RCC 7860 (cell line): ENCODE results near the gene PIM1.
"Not testable (repeated sequence)": the region's sequence is repeated elsewhere in the genome, so short reads cannot be mapped to it uniquely, and the experiment has no call there.

ENCODE experiments used
- DNase-seq: peaks from one replicate; pipeline ENCODE4 v3.0.0-alpha.2; 2015; ENCODE audit warnings: low spot score
- FAIRE-seq: peaks from 2 replicates; lab custom pipeline; 2012; peaks lifted over from hg19 to GRCh38; lab: Jason Lieb, UNC

The PIM1 gene

DNA sequence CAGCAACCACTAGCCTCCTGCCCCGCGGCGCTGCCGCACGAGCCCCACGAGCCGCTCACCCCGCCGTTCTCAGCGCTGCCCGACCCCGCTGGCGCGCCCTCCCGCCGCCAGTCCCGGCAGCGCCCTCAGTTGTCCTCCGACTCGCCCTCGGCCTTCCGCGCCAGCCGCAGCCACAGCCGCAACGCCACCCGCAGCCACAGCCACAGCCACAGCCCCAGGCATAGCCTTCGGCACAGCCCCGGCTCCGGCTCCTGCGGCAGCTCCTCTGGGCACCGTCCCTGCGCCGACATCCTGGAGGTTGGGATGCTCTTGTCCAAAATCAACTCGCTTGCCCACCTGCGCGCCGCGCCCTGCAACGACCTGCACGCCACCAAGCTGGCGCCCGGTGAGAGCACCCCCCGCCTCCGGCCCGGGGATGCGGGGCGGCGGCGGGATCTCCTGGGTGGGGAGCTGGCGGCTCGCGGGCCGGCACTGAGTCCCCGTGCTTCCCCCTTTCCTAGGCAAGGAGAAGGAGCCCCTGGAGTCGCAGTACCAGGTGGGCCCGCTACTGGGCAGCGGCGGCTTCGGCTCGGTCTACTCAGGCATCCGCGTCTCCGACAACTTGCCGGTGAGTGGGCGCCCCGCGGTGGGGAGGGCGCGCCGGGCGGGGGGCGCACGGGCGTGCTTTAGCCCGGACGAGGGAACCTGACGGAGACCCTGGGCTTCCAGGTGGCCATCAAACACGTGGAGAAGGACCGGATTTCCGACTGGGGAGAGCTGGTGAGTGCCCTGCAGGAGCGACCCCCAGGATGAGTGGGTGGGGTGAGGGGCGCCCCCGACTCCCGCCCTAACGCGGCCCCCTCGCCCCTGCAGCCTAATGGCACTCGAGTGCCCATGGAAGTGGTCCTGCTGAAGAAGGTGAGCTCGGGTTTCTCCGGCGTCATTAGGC, 585 bp downstream of the PIM1 start:
- FAIRE-seq, result no peak
- DNase-seq, result peak; percentile 13

DNA sequence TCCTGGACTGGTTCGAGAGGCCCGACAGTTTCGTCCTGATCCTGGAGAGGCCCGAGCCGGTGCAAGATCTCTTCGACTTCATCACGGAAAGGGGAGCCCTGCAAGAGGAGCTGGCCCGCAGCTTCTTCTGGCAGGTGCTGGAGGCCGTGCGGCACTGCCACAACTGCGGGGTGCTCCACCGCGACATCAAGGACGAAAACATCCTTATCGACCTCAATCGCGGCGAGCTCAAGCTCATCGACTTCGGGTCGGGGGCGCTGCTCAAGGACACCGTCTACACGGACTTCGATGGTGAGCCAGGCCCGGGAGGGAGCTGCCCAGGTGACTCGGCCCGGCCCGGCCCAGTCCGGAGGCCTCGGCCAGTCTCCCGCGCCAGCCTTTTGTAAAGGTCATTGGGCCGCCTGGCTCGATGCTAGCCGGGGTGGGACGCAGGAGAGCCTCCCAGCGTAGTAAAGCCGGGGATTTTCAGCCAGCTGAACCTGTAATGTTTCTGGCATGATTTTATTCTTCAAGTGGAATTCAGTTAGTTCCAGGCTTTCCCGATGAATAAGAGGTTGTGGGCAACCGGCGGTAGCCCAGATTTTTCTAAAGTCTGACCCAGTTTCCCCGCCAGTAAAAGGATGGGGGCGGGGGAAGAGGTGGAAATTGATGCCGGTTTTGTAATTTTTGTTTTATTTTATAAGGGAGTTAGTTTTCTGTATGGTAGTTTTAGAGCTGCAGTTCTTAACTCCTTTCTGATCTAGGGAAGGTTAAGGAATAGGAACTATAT, 1.4 kb downstream of the PIM1 start:
- FAIRE-seq (no peak), DNase-seq (peak; percentile 41)

DNA sequence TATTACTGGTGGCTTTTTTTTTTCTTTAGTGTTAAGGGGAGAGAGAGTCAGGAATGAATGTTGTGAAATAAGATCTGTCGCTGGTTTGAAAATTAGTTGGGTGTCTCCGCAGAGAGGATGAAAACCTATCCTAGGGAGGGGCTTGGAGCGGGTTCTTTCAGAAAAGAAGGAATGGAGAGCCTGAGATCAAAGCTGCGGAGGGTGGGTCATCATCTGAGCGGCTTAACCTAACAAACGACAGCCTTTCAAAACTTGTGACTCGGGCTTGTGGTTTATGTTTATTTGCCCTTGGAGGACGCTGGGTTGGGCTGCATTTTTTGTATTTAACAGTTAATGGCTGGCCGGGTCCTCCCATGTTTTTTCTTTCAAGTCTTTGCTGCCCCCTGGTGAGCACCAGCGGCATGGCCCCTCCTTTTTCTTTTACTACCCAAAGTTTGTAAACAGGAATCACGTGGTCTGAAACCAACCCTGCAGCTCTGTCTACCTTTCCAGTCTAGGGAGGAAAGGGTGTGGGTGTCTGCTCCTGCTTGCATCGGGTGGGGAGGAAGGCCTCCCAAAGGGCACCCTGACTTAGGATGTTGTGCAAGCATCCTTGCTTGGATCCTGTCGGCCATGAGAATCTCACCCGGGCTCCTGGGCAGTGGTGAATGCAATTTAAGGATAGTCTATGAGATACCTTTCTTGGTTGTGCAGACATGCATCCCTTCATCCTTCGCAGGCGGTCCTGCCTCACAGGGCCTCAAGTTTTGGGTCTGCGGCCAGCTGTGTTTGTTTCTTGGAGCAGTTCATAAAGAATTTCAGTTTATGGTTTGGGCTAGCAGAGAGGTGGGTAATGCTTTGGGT, 2.2 kb downstream of the PIM1 start:
- peak; percentile 70 for FAIRE-seq

DNA sequence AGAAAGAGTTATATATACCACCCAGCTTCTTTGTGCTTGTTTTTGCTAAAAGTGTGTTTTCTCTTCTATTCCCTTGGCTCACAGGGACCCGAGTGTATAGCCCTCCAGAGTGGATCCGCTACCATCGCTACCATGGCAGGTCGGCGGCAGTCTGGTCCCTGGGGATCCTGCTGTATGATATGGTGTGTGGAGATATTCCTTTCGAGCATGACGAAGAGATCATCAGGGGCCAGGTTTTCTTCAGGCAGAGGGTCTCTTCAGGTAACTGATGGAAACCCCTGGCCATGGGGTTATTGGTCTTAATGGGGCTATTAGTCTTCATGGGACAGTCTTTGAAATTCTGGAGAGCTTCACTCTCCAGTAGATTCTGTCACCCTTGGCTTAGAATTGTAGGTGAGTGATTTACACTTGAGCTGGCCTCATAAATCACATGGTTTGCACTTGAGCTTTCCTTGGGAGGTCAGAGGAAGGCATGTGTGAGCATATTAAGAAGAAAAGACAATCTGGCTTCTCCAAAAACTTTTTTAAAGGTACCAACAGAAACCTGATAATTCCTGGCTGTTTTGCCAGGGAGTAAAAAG, 3.0 kb downstream of the PIM1 start:
- FAIRE-seq, result no peak
- no peak for DNase-seq

More for the DNA sequence above, 2.2 kb downstream of the PIM1 start:
- DNase-seq, result peak; percentile 78

DNA sequence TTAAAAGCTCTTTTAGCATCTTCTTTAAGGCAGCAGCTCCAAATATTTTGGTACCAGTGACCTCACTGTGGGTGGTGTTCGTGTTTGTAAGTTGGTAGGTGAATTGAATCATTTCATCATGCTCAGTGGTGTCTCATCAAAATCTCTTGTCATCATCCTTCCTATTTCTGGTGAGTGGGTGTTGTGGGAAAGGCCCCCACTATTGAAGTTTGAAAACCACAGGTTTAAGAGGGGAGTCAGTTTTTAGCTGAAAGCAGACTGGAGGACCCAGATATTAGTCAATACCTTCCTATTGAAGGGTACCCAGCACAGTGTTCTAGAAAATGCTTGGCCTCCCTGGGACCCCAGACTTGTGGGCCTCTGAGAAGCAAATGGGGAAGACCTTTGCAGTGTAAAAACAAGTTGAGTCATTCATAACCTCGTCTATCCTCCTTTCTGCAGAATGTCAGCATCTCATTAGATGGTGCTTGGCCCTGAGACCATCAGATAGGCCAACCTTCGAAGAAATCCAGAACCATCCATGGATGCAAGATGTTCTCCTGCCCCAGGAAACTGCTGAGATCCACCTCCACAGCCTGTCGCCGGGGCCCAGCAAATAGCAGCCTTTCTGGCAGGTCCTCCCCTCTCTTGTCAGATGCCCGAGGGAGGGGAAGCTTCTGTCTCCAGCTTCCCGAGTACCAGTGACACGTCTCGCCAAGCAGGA, 3.7 kb downstream of the PIM1 start:
- FAIRE-seq, result no peak
- DNase-seq, result no peak

DNA sequence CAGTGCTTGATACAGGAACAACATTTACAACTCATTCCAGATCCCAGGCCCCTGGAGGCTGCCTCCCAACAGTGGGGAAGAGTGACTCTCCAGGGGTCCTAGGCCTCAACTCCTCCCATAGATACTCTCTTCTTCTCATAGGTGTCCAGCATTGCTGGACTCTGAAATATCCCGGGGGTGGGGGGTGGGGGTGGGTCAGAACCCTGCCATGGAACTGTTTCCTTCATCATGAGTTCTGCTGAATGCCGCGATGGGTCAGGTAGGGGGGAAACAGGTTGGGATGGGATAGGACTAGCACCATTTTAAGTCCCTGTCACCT, 4.2 kb downstream of the PIM1 start:
- FAIRE-seq (no peak), DNase-seq (no peak)

DNA sequence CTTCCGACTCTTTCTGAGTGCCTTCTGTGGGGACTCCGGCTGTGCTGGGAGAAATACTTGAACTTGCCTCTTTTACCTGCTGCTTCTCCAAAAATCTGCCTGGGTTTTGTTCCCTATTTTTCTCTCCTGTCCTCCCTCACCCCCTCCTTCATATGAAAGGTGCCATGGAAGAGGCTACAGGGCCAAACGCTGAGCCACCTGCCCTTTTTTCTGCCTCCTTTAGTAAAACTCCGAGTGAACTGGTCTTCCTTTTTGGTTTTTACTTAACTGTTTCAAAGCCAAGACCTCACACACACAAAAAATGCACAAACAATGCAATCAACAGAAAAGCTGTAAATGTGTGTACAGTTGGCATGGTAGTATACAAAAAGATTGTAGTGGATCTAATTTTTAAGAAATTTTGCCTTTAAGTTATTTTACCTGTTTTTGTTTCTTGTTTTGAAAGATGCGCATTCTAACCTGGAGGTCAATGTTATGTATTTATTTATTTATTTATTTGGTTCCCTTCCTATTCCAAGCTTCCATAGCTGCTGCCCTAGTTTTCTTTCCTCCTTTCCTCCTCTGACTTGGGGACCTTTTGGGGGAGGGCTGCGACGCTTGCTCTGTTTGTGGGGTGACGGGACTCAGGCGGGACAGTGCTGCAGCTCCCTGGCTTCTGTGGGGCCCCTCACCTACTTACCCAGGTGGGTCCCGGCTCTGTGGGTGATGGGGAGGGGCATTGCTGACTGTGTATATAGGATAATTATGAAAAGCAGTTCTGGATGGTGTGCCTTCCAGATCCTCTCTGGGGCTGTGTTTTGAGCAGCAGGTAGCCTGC, 4.8 kb downstream of the PIM1 start:
- no peak for FAIRE-seq
- no peak for DNase-seq

DNA sequence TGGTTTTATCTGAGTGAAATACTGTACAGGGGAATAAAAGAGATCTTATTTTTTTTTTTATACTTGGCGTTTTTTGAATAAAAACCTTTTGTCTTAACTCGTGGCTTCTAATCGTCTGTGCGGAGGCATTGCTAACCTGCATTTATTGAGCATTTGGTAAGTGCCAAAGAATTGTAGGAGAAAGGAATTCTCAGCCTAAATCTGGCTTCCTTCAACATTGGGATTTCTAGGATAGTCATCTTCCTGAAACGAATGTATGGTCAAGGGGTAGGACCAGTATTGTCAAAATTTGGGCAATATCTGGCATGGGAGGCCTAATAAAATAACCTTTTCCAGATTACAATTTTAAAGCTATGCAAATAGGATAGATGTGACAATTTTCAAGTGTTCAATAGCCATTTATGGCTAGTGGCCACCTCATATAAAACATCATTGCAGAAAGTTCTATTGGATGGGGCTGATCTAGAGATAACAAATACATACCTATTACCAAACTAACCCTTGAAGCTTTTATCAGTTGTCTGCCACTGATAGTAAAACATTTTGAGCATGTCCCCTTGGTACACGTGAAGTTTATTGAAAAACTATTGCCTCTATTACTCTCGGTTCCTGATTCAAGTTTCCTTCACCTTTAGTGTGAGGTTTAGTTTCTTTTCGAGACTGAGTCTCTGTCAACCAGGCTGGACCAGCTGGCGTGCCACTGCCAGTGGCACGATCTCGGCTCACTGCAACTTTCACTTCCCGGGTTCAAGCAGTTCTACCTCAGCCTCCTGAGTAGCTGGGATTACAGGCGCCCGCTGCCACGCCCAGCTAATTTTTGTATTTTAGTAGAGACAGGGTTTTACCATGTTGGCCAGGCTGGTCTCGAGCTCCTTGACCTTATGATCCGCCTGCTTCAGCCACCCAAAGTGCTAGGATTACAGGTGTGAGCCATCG, 5.6 kb downstream of the PIM1 start:
- FAIRE-seq (no peak), DNase-seq (no peak)

DNA sequence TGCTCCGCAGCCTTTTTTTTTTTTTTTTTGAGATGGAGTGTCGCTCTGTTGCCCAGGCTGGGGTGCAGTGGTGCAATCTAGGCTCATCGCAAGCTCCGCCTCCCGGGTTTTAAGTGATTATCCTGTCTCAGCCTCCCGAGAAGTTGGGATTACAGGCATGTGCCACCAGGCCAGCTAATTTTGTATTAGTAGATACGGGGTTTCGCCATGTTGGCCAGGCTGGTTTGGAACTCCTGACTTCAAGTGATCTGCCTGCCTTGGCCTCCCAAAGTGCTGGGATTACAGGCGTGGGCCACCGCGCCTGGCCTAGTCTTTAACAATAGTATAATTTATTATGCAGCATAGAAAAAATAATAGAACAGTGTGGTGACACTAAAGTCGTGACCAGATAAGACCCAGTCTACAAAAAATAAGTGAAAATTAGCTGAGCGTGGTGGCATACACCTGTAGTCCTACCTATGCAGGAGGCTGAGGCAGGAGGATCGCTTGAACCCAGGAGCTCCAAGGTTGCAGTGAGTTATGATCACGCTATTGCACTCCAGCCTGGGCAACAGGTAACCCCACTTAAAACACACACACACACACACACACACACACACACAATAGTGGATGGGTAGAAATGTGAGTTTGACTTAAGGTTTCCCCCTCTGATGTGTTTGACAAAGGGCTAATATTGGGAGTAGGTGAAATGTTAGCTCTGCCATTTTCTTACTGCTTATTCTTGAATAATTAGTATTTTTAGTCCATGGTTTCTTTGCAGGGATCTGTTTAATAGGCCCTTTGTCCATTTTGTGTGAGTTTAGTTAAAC, 6.5 kb downstream of the PIM1 start:
- FAIRE-seq (no peak), DNase-seq (no peak)

DNA sequence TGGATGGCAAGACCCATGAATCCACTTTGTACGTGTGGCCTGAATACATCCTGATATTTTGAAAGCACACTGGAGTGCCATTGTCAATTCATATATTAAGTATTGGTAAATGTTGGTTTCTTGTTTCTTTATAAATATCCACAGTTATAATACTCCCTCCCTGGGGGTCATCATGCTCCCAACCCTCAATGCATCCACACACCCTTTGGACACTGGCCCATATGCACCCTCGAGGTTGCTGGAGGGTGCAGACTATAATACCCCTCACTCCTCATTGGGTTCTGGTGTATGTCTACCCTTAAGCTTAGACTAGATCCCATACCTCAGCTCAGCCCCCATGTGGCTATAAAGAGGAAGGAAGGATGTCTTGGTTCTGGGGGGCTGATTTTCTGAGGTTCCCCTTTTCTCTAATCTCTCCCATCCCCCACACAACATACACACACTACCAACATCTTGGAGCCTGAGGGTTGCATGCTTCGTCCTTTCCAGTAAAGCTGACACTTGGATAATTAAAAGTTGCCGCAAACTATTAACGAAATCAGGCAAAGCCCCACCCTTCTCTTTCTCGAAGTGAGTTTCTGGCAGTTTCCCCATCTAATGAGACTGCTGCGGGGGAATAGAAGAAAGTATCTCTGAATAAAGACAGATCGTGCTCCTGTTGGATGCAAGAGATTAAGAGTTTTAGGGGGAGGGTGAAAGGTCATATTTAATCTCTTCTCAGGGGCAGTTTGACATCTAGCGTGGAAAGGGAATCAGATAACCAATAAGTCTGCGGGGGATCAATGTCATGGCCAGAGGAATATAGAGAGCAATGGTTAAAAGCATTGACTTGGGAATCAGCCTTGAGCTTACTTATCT, 7.4 kb downstream of the PIM1 start:
- FAIRE-seq (no peak), DNase-seq (no peak)

DNA sequence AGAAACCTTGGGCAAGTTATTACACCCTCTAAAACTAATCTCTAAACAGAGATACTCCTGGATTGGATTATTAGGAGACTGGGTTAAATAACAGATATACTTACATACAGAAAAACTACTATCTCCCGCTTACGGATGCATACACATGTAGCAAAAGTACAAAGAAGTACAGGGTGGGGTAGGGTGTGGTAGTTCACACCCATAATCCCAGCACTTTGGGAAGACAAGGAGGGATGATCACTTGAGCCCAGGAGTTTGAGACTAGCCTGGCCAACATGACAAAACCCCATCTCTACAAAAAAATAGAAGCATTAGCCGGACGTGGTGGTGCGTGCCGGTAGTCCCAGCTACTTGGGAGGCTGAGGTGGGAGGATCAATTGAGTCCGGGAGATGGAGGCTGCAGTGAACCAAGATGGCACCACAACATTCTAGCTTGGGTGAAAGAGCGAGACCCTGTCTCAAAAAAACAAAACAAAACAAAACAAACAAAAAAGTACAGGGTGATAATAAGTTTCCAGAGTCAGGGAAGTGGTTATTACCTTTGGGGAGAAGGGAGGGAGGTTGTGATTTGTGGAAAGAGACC, 8.1 kb downstream of the PIM1 start:
- no peak for FAIRE-seq

DNA sequence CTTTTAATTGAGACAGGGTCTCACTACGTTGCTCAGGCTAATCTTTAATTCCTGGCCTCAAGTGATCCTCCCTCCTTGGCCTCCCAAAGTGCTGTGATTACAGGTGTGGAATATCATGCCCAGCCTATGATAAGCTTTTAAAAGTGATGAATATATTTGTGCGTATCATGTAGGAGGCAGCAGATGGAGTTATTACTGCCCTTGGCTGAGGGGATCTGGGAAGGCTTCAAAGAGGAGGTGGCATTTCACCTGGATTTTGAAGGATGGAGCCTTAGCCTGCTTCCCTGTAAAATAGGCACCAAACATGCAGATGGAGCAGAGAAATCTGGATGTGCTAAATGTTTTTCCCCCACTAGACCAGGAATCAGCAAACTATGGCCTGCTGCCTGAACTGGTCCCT, 10.1 kb downstream of the PIM1 start:
- DNase-seq, result no peak
- no peak for FAIRE-seq

More for the DNA sequence above, 8.1 kb downstream of the PIM1 start:
- DNase-seq, result no peak

DNA sequence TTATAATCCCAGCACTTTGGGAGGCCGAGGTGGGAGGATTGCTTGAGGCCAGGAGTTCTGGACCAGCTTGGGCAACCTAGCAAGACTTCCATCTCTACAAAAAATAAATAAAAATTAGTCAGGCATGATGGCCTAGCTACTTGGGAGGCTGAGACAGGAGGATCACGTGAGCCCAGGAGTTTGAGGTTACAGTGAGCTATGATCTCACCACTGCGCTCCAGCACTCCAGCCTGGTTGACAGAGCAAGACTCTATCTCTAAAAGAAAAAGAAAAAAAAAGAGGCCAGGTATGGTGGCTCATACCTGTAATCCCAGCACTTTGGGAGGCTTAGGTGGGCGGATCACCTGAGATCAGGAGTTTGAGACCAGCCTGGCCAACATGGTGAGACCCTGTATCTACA, 10.7 kb downstream of the PIM1 start:
- not testable (repeated sequence) for FAIRE-seq, DNase-seq

DNA sequence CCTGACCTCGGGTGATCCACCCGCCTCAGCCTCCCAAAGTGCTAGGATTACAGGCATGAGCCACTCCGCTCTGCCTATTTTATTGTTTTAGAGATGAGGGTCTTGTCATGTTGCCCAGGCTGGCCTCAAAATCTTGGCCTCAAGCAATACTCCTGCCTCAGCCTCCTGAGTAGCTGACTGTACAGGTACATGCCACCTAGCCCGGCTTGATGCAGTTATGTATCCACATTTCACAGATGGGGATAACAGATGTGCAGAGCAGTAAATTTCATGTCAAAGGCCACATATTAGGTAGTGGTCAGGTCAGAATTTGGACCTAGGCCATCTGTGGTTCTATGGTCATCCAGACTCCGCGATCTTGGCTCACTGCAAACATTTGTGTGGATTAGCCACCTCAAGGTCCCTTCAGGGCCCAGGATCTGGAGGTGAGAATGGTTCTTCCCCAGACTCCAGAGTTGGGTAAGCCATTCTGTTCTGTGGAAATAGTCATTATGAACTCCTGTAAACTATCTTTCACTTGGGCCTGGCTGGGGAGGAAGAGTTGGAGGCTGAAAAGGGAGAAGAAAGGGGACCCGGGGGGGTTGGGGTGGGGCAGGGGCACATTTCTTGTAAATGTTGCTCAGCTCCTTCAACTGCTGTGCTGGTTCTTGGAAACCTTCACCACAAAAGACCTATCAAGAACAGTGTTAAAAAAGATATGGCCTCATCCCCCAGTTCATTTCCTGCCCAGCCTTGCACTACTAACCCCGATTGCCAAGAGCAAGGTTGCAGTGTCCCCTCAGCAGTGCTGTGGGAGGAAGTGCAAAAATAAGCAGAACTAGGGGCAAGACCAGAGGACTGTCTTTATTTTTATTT, 13.0 kb downstream of the PIM1 start:
- no peak for FAIRE-seq
- no peak for DNase-seq
